Endothelial cell of umbilical vein (primary cell): ENCODE measurements around the gene CALN1. TPM values are rescaled to one million over a fixed set of nuclear protein-coding genes. Genes with fewer than 3 reads are reported as not detected.

Experiments used
- BruUV-seq: library from RNA; stranded (reverse); fragments of 400-500 nt; replicated peaks from 2 replicates; lab custom pipeline; 2021; lab: Mats Ljungman, UMichigan
- CTCF ChIA-PET: fragments of 300-600, 350-600 bp; sonication (Branson Sonifier 250); formaldehyde crosslinking; loops from one replicate; lab custom pipeline; 2021; ENCODE audit warnings: antibody characterized with exemption, inconsistent platforms; lab: Charles Lee
- POLR2A ChIA-PET: fragments of 300-600, 350-600 bp; sonication (Branson Sonifier 250); formaldehyde crosslinking; loops from one replicate; lab custom pipeline; 2021; ENCODE audit warnings: antibody characterized with exemption, inconsistent platforms; lab: Charles Lee
- DNase-seq: peaks from one replicate; pipeline ENCODE4 v3.0.0-alpha.2; 2011; ENCODE audit warnings: low read depth, low spot score
- FAIRE-seq: peaks from 2 replicates; lab custom pipeline; 2011; peaks lifted over from hg19 to GRCh38; lab: Jason Lieb, UNC
- H2AFZ ChIP-seq: 2 replicates; pipeline ENCODE4 v1.6.0; 2012; ENCODE audit warnings: low read depth, low read length, control low read depth, inconsistent platforms
- H3K27ac ChIP-seq: 2 replicates; pipeline ENCODE4 v1.5.1; 2011; ENCODE audit warnings: low read depth, mild to moderate bottlenecking, control low read depth, low read length, moderate library complexity; ENCODE audit not compliant: insufficient read depth
- H3K27me3 ChIP-seq, 2 experiments: 2 replicates each; pipeline versions ENCODE4 v1.6.0 to v1.6.1; 2011; ENCODE audit warnings: low read length in 2 of 2, mixed read lengths in 1 of 2; ENCODE audit not compliant: control insufficient read depth in 2 of 2, insufficient read depth in 2 of 2
- H3K36me3 ChIP-seq, 2 experiments: 2 replicates in 1 of 2; 3 replicates in 1 of 2; pipeline ENCODE4 v1.5.1; 2011; ENCODE audit warnings: low read length in 2 of 2, mild to moderate bottlenecking in 1 of 2, moderate library complexity in 1 of 2; ENCODE audit not compliant: control insufficient read depth in 2 of 2, insufficient read depth in 2 of 2; ENCODE audit errors: extremely low read depth in 1 of 2
- H3K4me1 ChIP-seq: 3 replicates; pipeline ENCODE4 v1.5.1; 2011; ENCODE audit warnings: mild to moderate bottlenecking, low read length; ENCODE audit not compliant: control insufficient read depth, insufficient read depth; ENCODE audit errors: extremely low read depth
- H3K4me2 ChIP-seq: 2 replicates; pipeline ENCODE4 v1.6.1; 2011; ENCODE audit warnings: low read length, control low read depth, mixed read lengths; ENCODE audit not compliant: insufficient read depth
- H3K4me3 ChIP-seq, 3 experiments: fragments of 200-600 bp in 1 of 3; sonication (generic), shearing (Covaris generic) in 1 of 3; replicated peaks in 1 of 3; 2 replicates each; pipeline ENCODE4 v1.5.1; 2011 to 2016; ENCODE audit warnings: control low read depth in 3 of 3, low read length in 3 of 3, mild to moderate bottlenecking in 2 of 3, inconsistent platforms in 1 of 3, low read depth in 1 of 3, moderate library complexity in 1 of 3; ENCODE audit not compliant: insufficient read depth in 1 of 3
- H3K79me2 ChIP-seq: 2 replicates; pipeline ENCODE4 v1.6.0; 2012; ENCODE audit warnings: low read length, inconsistent platforms; ENCODE audit not compliant: control insufficient read depth, insufficient read depth
- H3K9ac ChIP-seq: replicated peaks from 2 replicates; pipeline ENCODE3; 2011; ENCODE audit warnings: low read length, control low read depth; ENCODE audit not compliant: insufficient read depth; ENCODE audit errors: extremely low read depth
- H3K9me1 ChIP-seq: replicated peaks from 3 replicates; pipeline ENCODE4 v1.6.0; 2011; ENCODE audit warnings: mild to moderate bottlenecking, low read length; ENCODE audit not compliant: control insufficient read depth, insufficient read depth; ENCODE audit errors: extremely low read depth
- H3K9me3 ChIP-seq: replicated peaks from 2 replicates; pipeline ENCODE4 v1.5.1; 2012; ENCODE audit warnings: low read length, inconsistent platforms; ENCODE audit not compliant: control insufficient read depth, insufficient read depth
- H4K20me1 ChIP-seq: replicated peaks from 2 replicates; pipeline ENCODE3; 2011; ENCODE audit warnings: mild to moderate bottlenecking, low read length; ENCODE audit not compliant: control insufficient read depth, insufficient read depth; ENCODE audit errors: extremely low read depth
- CTCF ChIP-seq, 2 donors: IDR thresholded peaks; 1 replicate in 1 of 2; 2 replicates in 1 of 2; pipeline ENCODE4 v1.5.1; 2011; ENCODE audit warnings: low read length in 2 of 2, mild to moderate bottlenecking in 2 of 2, moderate library complexity in 2 of 2, control low read depth in 1 of 2, inconsistent platforms in 1 of 2, low read depth in 1 of 2; ENCODE audit not compliant: insufficient read depth in 1 of 2; ENCODE audit errors: extremely low read depth in 1 of 2
- EZH2 ChIP-seq: IDR thresholded peaks from 2 replicates; pipeline ENCODE4 v1.6.1; 2012; ENCODE audit warnings: borderline replicate concordance, low read depth, mild to moderate bottlenecking, moderate library complexity, low read length, inconsistent platforms; ENCODE audit not compliant: severe bottlenecking
- FOS ChIP-seq: IDR thresholded peaks from 2 replicates; pipeline ENCODE4 v1.6.1; 2011; ENCODE audit warnings: mild to moderate bottlenecking, low read length, moderate library complexity, borderline replicate concordance; ENCODE audit not compliant: insufficient read depth
- GATA2 ChIP-seq: IDR thresholded peaks from 2 replicates; pipeline ENCODE4 v1.7.0; 2011; ENCODE audit warnings: low read depth, mild to moderate bottlenecking, moderate library complexity, mixed read lengths, low read length; ENCODE audit not compliant: insufficient read length, insufficient read depth
- JUN ChIP-seq: IDR thresholded peaks from 2 replicates; pipeline ENCODE4 v1.6.1; 2011; ENCODE audit warnings: borderline replicate concordance, low read depth; ENCODE audit not compliant: insufficient read length, insufficient read depth
- MYC ChIP-seq: IDR thresholded peaks from one replicate; pipeline ENCODE4 v1.6.1; 2011; ENCODE audit warnings: mild to moderate bottlenecking, low read depth, low read length
- POLR2A ChIP-seq: IDR thresholded peaks from 2 replicates; pipeline ENCODE4 v1.6.1; 2012; ENCODE audit warnings: low read depth, mild to moderate bottlenecking, control low read depth, low read length
- POLR2AphosphoS5 ChIP-seq: IDR thresholded peaks from 2 replicates; pipeline ENCODE4 v1.6.1; 2012; ENCODE audit warnings: low read depth, mild to moderate bottlenecking, control low read depth, low read length, moderate library complexity; ENCODE audit not compliant: insufficient read depth
- dilution Hi-C: fragments of 300-500 bp; cut with MboI; formaldehyde crosslinking; loops from one replicate; pipeline ENCODE4 v1.15.0; 2019; ENCODE audit warnings: low sequenced_read_pairs; ENCODE audit not compliant: extremely low pct_ligation_motif_present
- intact Hi-C: fragments of 100-400 bp; cut with micrococcal nuclease; formaldehyde crosslinking; loops from one replicate; pipeline ENCODE4 v1.10.0; 2022
- polyA plus RNA-seq, 4 experiments: library from polyadenylated mRNA; depleted of rRNA in 3 of 4; stranded (reverse) in 3 of 4; unstranded in 1 of 4; fragments of >200 nt; gene quantifications; 2 replicates each; pipeline versions ENCODE4 v1.2.1 to v1.2.3, GENCODE V29; 2011 to 2012; ENCODE audit warnings: missing spikeins in 1 of 4
- total RNA-seq: library from RNA; stranded (reverse); gene quantifications from 2 replicates; pipeline ENCODE4 v1.2.3, GENCODE V29; 2021
- TF ChIP-seq, protein P1 (sequence below): IDR thresholded peaks from 2 replicates; pipeline ENCODE4 v1.6.1; 2011; ENCODE audit not compliant: insufficient read depth, insufficient read length

Gene CALN1
- total and polyA plus RNA-seq, 2 donors (not counting 3 experiments of a cell fraction or from before 2014, with no cell fraction given), result not detected

DNA sequence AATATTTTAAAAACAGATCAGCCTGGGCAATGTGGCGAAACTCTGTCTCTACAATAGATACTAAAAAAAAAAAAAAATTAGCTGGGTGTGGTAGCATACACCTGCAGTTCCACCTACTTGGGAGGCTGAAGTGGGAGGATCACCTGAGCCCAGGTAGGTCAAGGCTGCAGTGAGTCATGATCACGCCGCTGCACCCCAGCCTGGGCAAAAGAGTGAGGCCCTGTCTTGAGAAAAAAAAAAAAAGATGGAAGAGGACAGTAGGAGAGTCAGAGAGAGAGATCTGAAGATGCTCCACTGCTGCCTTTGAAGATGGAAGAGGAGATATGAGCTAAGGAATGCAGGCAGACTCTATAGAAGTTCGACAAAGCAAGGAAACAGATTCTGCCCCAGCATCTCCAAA, 181.9 kb downstream of the CALN1 start:
- FAIRE-seq (no peak), DNase-seq (no peak)
- H3K36me3 ChIP-seq, result no peaks in the 10 kb centered on the region
- H3K4me3 ChIP-seq, result no peak overlapping the region
- H2AFZ ChIP-seq, result no peak overlapping the region
- ChIA-PET POLR2A (no interaction called here), CTCF (no interaction called here)
- H3K4me1 ChIP-seq, result no peaks in the 10 kb centered on the region
- intact Hi-C loops (no loop called here), dilution Hi-C loops (no loop called here)
- H3K27ac ChIP-seq, result no peak overlapping the region
- TF ChIP-seq, protein P1, sequence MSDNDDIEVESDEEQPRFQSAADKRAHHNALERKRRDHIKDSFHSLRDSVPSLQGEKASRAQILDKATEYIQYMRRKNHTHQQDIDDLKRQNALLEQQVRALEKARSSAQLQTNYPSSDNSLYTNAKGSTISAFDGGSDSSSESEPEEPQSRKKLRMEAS, result no peak
- no peak for TF ChIP-seq GATA2
- no peak for TF ChIP-seq FOS
- no peak for TF ChIP-seq EZH2
- no peak for TF ChIP-seq CTCF (IDR thresholded peaks at IDR 0.05; ENCODE audit: extremely low read depth in 1 of 2, insufficient read depth in 1 of 2, low read depth in 1 of 2, low read length in 2 of 2)
- no peak for TF ChIP-seq POLR2AphosphoS5
- TF ChIP-seq MYC, result no peak
- TF ChIP-seq POLR2A, result no peak
- TF ChIP-seq JUN, result no peak
- H3K27me3 ChIP-seq, result no peaks in the 10 kb centered on the region
- H4K20me1 ChIP-seq, result no peaks in the 10 kb centered on the region
- H3K9me1 ChIP-seq, result no peaks in the 10 kb centered on the region
- H3K9ac ChIP-seq, result no peak overlapping the region
- no TSS peak for BruUV-seq
- H3K4me2 ChIP-seq, result no peak overlapping the region
- H3K9me3 ChIP-seq, result peaks cover 2% of the 10 kb centered on the region
- H3K79me2 ChIP-seq, result no peaks in the 10 kb centered on the region
